ENCODE data around the gene POMT1.

DNA sequence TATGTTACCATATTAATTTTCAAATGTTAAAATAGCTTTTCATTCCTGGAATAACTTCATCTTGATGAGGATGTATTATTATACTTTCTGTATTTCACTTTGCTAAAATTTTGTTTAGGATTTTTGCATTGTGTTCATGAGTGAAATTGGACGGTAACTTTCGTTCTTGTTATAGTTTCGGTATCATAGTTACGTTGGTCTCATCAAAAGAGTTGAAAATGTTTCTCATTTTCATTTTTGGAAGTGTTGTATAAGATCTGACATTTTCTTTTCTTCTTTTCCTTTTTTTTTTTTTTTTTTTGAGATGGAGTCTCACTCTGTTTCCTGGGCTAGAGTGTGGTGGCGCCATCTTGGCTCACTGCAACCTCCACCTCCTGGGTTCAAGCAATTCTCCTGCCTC is 62.7 kb downstream of the POMT1 start:
- TF ChIP-seq CTCF (IDR thresholded peaks at IDR 0.05), result no peak
- TF ChIP-seq POLR2A (IDR thresholded peaks at IDR 0.05), result no peak

Measured in testis (tissue), 2 donors.